Fibroblast of skin of right quadriceps (primary cell): ENCODE measurements around the gene OTOS.

Experiments
- DNase-seq: peaks from one replicate; pipeline ENCODE4 v3.0.0-alpha.2; 2013

OTOS gene

DNA sequence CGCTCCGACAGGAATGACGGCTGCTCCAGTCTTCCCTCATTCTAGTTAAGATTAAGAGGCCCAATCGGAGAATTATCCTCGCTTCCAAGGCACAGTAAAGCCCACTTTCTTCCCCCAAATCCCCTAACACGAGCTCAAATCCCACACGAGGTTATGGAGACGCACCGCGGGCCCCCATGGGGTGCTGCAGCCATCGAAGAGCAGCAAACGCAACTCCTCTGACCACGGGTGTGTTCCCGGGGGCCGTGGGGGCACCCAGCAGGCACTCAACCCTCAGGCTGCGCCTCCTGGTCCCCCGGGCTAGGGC, 4.8 kb downstream of the OTOS start:
- no peak for DNase-seq

DNA sequence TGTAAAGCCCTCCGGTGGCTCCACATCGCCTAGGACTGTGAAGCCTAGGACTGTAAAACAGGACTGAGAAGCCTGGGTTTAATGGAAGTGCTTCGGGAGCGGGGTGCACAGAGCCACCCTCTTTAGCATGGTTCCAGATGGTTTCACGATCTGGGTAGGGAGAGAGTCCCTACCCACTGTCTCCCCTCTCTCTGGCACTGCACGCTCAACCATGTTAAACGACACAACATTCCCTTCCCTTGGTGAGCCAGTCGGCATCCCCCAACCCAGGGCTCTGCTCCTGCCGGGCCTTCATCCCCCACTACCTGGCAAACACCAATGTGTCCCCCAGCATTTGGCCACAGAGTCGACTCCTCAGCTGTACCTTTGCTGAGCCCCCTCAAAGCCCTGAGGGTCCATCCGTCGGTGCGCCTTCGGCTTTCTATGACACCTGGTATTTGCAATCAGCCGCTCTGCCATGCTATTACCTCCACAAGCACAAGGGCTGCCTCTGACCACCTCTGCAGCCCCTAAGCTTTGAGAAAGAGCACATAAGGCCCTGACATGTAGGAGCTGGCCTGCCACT, 5.4 kb downstream of the OTOS start:
- no peak for DNase-seq

GRCh38 chr2:240134466-240134865, 6.0 kb downstream of the OTOS start:
- DNase-seq = no peak

DNA sequence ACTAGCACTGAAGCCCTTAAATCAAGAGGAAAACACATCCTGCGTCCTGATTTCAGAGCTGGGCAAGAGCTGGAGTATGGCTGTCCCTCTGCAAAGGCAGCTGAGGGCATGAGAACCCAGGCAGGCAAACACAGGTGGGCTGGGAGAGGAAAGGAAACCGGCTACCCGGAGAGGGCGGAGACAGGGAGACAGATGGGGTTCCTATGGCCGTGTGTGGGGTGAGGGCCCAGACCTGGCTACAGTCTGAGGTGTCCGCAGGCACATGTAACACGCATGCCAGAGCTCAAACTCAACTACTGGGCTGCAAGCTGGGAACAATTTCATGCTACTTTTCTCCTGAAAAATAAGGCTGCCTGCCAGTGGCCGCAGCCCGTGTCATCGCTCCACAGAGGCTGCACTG, 7.1 kb downstream of the OTOS start:
- no peak for DNase-seq

DNA sequence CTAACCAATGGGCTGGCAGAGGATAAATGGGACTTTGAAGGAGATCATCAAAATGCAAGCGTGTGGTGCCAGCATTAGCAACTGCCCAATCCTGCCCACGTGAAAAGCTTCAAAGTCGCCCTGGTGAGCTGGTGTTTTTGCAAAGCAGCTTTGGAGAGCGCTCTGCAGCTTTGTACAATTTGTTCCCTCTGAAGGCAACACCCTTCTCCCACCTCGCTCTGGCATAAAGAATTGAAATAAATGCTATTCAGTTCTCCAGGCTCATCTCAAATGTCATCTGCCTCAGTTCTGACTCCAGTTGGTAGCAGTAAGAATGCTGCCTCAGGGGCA, 7.8 kb downstream of the OTOS start:
- DNase-seq = no peak

DNA sequence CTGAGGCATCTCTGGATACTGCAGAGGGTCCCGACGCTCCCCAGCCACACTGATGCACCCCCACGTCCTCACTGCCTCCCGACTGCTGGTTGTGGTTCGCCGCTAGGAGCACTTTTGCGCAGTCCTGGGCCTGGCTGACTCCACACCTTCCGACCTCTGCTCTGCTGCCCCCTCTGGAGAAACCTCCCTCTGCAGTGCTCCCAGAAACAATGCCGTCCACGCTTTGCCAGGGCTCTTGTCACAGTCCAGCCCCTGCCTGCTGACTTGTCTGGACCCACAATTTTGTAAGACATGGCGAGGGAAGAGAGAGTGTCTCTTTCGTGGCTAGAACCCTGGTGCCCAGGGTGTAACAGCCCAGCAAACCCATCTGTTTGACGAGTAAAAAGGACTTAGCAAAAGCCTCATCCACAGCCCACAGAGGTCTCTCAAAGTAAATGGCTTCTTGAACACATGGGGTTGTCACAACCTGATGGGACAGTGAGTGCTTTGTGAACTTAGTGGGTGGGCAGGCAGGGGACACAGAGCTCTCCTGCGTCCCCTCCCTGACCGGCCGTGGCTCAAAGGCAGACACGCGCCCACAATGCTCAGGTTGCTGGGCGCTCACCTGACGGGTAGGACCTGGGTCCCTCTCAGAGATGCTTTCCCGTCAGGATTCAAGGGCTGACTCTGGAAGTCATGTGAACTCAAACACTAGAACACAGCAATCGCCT, 8.4 kb downstream of the OTOS start:
- DNase-seq = no peak

DNA sequence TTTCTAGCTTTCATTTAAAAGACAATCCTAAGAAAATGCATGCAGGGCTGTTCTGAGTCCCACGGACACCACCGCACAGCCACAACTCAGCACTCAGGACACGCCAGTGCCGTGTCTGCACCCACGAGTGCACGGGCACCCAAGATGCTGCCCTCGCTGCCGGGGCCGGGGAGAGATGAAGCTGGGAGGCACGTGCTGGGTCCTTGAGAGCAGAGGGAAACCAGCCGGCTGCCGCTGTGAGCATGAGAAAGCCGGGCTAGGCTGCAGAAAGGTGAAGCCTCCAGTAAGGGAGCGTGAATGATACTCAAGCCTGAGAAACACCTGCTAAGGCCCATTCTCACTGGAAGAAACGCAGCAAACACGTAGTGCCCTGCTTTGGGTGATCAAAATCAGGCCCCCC, 9.2 kb downstream of the OTOS start:
- DNase-seq = no peak

DNA sequence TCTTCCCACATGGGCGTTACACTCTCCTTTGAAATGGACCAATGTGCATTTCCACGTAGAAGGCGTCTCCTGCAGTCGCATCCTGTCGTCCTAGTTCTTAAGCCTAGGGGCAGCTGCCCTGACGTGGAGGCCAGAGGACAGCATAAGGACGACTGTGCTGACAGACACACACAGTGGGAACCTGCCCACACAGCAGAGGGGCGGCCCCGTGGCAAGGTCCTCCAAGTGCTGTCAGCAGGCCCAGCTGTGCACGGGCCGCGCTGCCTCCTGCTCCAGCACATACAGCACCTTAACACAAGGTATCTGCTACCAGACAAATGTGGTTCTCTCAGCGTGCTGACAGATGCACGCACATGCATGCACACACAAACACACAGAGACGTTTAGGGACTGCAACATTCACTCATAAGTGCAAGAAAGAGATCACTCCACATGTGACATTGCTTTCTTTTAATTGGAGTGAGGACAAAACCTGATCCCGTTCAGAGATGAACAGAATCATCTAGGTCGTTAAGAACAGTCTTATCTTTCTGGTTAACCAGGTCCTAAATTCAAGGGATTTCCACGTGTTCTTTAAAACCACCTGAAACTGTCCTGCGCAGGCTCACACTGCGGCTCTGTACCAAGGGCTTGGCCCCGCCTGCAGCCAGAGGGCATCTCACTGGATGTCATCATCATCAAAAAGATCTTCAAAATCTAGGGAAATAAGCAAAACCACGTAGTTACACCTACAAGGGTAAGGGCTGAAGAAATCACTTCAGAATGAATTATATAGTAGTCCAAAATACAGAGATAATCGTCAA, 9.9 kb downstream of the OTOS start:
- DNase-seq = no peak

DNA sequence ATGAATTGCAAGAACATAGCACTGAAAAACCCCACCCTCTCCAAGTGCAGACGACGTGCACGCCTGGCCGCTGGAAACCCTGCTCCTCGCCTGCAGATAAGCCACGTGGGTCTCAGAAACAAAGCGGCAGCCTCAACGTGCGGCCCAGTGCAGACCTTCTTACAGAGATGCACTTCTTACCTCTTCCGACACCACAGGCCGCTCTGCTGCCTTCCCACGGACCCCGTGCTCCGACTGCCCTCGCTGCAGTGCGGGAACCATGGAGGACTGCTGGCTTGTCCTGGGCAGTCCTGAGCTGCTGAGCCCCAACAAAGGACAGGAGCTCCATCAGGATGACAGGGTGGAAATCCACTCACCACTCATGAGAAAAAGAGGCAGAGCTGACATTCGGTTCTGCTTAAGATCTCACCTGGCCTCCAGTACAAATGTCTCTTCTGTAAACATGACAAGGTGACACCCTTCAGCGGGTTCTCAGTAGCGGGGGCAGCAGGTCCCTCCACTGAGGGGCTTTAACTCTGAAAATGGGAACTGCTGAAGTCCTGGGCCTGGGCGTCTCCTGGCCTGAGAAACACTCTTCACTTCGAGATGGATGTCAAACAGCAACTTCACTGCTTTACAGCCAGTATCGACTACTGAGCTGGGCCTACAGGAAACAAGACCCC, 10.6 kb downstream of the OTOS start:
- no peak for DNase-seq

GRCh38 chr2:240129311-240129710, 11.1 kb downstream of the OTOS start:
- DNase-seq = no peak

- DNase-seq = no peak
Observed at GRCh38 chr2:240128608-240129145, 11.8 kb downstream of the OTOS start.

DNA sequence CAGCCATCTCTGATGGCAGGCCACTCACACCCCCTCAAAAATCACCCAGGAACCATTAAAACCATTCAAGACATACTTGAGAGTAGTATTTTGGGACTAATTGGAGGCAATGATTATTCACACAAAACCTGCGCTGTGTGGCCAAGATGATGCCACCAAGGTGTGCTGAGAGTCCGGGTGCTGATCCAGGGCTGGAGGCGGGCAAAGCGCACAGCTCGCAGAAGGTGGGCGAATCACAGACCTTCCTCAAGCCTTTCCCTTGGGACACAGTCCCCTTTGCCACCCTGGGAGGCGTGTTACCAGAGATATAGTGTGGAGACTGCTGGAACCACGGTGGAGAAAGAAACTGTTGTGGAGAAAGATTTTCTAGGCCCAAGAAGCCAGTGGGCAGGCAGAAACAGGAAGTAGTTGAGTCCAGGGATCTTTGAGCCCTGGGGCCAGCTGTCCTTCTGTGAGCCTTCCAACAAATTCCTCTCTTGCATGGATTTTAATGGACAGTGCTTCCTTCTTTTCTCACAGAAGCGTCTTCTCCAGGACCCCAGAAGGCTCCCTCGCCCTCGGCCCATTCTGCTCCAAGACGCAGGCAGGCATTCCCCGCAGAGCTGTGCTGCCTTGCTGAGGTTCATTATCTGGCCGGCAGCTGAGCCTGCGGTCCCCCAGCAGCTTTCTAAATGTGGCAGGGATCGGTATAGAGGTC, 12.4 kb downstream of the OTOS start:
- DNase-seq = no peak

DNA sequence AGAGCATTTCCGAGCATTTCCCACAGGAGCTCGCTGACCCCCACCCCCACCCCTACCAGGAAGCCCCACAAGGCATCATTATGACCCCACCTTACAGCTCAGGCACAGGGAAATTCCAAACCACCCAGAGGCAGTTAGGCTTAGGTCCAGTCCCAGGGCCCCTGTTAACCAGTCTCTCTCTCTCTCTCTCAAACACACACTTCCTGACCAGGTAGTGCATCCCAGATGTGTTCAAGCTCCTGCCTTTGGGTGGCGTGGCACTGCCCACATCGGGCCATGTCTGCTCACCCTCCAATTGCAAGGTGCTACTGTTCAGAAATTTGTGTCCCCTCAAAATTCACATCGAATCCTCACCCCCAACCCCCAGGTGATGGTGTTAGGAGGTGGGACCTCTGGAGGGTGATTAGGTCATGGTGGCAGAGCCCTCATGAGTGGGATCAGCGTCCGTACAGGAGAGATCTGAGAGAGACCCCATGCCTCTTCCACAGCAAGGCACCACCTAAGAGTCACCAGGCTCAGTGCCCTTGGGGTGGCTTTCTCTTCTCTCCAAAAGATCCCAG, 13.2 kb downstream of the OTOS start:
- no peak for DNase-seq

GRCh38 chr2:240126731-240127130, 13.7 kb downstream of the OTOS start:
- no peak for DNase-seq

- DNase-seq = no peak
Observed at GRCh38 chr2:240125742-240126141, 14.7 kb downstream of the OTOS start.

DNA sequence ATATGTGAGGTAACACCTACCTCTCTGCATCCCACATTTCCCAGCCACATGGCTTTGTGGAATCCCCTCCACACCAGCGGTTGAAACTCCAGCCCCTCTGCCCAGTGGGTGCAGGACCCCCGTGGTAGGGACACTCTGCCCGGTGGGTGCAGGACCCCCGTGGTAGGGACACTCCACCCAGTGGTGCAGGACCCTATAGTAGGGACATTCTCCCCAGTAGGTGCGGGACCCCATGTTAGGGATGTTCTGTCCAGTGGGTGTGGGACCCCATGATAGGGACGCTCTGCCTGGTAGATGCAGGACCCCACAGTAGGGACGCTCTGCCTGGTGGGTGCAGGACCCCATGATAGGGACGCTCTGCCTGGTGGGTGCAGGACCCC, 15.8 kb downstream of the OTOS start:
- DNase-seq = no peak

- DNase-seq = no peak
Observed at GRCh38 chr2:240123821-240124650, 16.4 kb downstream of the OTOS start.

DNA sequence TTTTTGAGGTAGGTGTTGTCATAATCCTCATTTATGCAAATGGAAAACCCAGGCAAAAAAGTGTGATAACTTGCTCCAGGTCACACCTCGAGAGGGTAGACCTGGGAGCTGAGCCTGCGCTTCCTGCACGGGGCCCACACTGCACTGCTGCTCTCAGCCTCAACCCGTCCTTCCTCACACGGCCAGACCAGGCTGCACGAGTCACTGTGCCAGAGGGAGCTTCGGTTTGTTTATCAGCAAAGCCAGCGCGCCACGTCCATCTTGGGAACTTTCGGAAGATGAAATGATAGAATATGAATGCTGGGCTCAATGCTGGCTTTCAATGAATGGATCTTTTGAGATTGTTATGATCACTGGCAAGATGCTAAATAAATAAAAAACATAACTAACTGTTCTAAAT, 18.8 kb downstream of the OTOS start:
- no peak for DNase-seq

DNA sequence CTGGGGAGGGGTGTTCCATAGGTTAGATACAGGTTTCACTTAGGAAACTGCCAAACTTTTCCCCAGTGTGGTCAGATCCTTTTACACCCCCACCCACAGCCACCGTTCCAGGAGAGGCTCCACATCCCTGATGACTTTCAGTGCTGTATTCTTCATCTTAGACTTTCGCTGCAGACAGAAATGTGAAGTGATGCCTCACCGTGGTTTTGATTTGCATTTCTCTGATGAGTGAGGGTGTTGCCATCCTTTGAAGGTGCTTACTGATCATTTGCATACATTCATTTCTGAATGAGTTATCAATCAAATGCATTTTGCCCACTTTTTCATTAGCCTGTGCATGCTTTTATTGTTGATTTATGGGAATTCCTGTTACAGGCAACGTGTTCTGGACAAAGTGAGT, 19.3 kb downstream of the OTOS start:
- no peak for DNase-seq

GRCh38 chr2:240114233-240114632, 26.2 kb downstream of the OTOS start:
- no peak for DNase-seq

GRCh38 chr2:240112914-240113690, 27.4 kb downstream of the OTOS start:
- DNase-seq = no peak
